Stimulated activated CD4-positive, alpha-beta T cell treated with anti-CD3 and anti-CD28 coated beads, Interleukin-15, amount 100 ng/mL, for 1 hour (primary cell): ENCODE measurements around the gene SNRNP70.
A peak's percentile ranks its signal among the peaks of the same experiment; 100 is the strongest.
"Not testable (repeated sequence)": the region's sequence is repeated elsewhere in the genome, so short reads cannot be mapped to it uniquely, and the experiment has no call there.

Source experiments
- DNase-seq, 2 donors: peaks; one replicate each; pipeline ENCODE4 v3.0.0-alpha.2; 2020; ENCODE audit warnings: low read depth in 1 of 2, low spot score in 1 of 2

SNRNP70 gene

GRCh38 chr19:49085020-49085867 is at the start of gene SNRNP70:
Gene SNRNP70 (plus strand): TSS chr19:49085451. CDS start chr19:49086415, 964 bp downstream.
- peak; percentile 98 to 99 for DNase-seq

GRCh38 chr19:49036815-49037214 is 48.4 kb upstream of the SNRNP70 start, which contains the start of gene CGB1:
Gene CGB1 (minus strand): TSS chr19:49036895. CDS start chr19:49036711, 184 bp downstream.
- DNase-seq = not testable (repeated sequence)

- not testable (repeated sequence) for DNase-seq
These were observed 47.1 kb upstream of the SNRNP70 start for GRCh38 chr19:49038111-49038510.

GRCh38 chr19:49038557-49039276 is 46.5 kb upstream of the SNRNP70 start:
- DNase-seq = not testable (repeated sequence)

- not testable (repeated sequence) for DNase-seq
These were observed 45.5 kb upstream of the SNRNP70 start for GRCh38 chr19:49039736-49040135.

GRCh38 chr19:49042177-49042576 is 43.1 kb upstream of the SNRNP70 start:
- no peak for DNase-seq

- DNase-seq = not testable (repeated sequence)
These were observed 42.6 kb upstream of the SNRNP70 start for GRCh38 chr19:49042666-49043065.

GRCh38 chr19:49043548-49043947 is 41.7 kb upstream of the SNRNP70 start, which contains the start of gene CGB5:
Gene CGB5 (plus strand): TSS chr19:49043848. CDS start chr19:49044210, 362 bp downstream.
- not testable (repeated sequence) for DNase-seq

GRCh38 chr19:49049011-49049410 is 36.2 kb upstream of the SNRNP70 start, which contains the start of gene CGB8:
Gene CGB8 (minus strand): TSS chr19:49049111. CDS start chr19:49048739, 372 bp downstream.
- DNase-seq = not testable (repeated sequence)

- DNase-seq = not testable (repeated sequence)
These were observed 35.4 kb upstream of the SNRNP70 start for GRCh38 chr19:49049834-49050233.

- DNase-seq = not testable (repeated sequence)
These were observed 34.7 kb upstream of the SNRNP70 start for GRCh38 chr19:49050376-49051033.

GRCh38 chr19:49056101-49056901 is 28.9 kb upstream of the SNRNP70 start:
- DNase-seq = peak; percentile 26 to 40

GRCh38 chr19:49056902-49057596 is 28.2 kb upstream of the SNRNP70 start:
- not testable (repeated sequence) for DNase-seq

- peak in 1 of 2 donors; percentile 7 for DNase-seq
These were observed 27.5 kb upstream of the SNRNP70 start, which contains the start of gene CGB7 for GRCh38 chr19:49057636-49058234. Gene CGB7 (minus strand): TSS chr19:49057749. CDS start chr19:49055375, 2,374 bp downstream.

GRCh38 chr19:49058562-49058961 is 26.7 kb upstream of the SNRNP70 start:
- no peak for DNase-seq

GRCh38 chr19:49059053-49059452 is 26.2 kb upstream of the SNRNP70 start:
- DNase-seq = no peak

GRCh38 chr19:49061000-49061399 is 24.3 kb upstream of the SNRNP70 start:
- DNase-seq = no peak

GRCh38 chr19:49061445-49061844 is 23.8 kb upstream of the SNRNP70 start:
- no peak for DNase-seq

- no peak for DNase-seq
These were observed 21.1 kb upstream of the SNRNP70 start for GRCh38 chr19:49064029-49064629.
